ENCODE results near the gene ZNF750. TPM values are rescaled to one million over a fixed set of nuclear protein-coding genes. Genes with fewer than 3 reads are reported as not detected.

ZNF750 gene
- total and polyA plus RNA-seq, 2 of the 13 experiments (the other 11 are each of a cell fraction or from before 2014, with no cell fraction given), result not detected

GRCh38 chr17:82826956-82827355 lies 12.9 kb downstream of the ZNF750 start:
- WGBS (ENCODE audit: low lambda C conversion rate), result 96% methylated on average over 7 of the region's 7 CpGs

More at GRCh38 chr17:82826956-82827355, 12.9 kb downstream of the ZNF750 start:
- DNase-seq (ENCODE audit: low spot score) (no peak), ATAC-seq (no peak), FAIRE-seq (no peak)
- Histone ChIP-seq H3K9ac (ENCODE audit: insufficient read depth, low read depth, low read length) (no peak overlapping the region), H3K27me3 (ENCODE audit: control insufficient read depth in 1 of 2, insufficient read depth in 2 of 2, low read length in 2 of 2) (no peaks in the 10 kb centered on the region), H3K79me2 (ENCODE audit: insufficient read depth, low read length) (no peaks in the 10 kb centered on the region), H3K9me3 (ENCODE audit: low read length) (no peaks in the 10 kb centered on the region), H3K27ac (ENCODE audit: extremely low read length, insufficient read depth, low read length) (no peak overlapping the region), H3K4me1 (ENCODE audit: insufficient read depth, low read length) (peaks cover 13% of the 10 kb centered on the region), H3K4me3 (replicated peaks in 1 of 3; ENCODE audit: insufficient read depth in 1 of 3, low read depth in 2 of 3, low read length in 3 of 3) (no peak overlapping the region), H4K20me1 (ENCODE audit: insufficient read depth, low read length) (no peaks in the 10 kb centered on the region), H3K4me2 (ENCODE audit: low read depth, low read length) (no peak overlapping the region), H3K36me3 (replicated peaks in 1 of 2; ENCODE audit: control insufficient read depth in 1 of 2, insufficient read depth in 2 of 2, low read length in 2 of 2) (peaks cover 7 to 30% of the 10 kb centered on the region in 2 experiments; a peak in 4 of 5 replicates), H2AFZ (ENCODE audit: low read length) (no peak overlapping the region)
- in situ Hi-C loops (cut with HindIII; ENCODE audit: extremely low pct_ligation_motif_present, low pct_unique_long_range_greater_than_20kb) (no loop called here), intact Hi-C loops (cut with micrococcal nuclease; ENCODE audit: unreplicated experiment) (no loop called here)
- no TSS peak for BruUV-seq (replicated peaks)
- ChIA-PET CTCF (ENCODE audit: low intra/inter-chr PET ratio, low total read pairs) (no interaction called here), POLR2A (no interaction called here)
- TF ChIP-seq HNRNPH1 (optimal IDR thresholded peaks at IDR 0.05; ENCODE audit: low read depth, low read length) (no peak), ATF1 (CRISPR knock-in tag; IDR thresholded peaks at IDR 0.05) (no peak), TFDP1 (CRISPR knock-in tag; IDR thresholded peaks at IDR 0.05; ENCODE audit: borderline replicate concordance) (no peak), ZNF709 (CRISPR knock-in tag; IDR thresholded peaks at IDR 0.05) (no peak), NR3C1 (CRISPR knock-in tag; IDR thresholded peaks at IDR 0.05) (no peak), ZNF362 (CRISPR knock-in tag; IDR thresholded peaks at IDR 0.05; ENCODE audit: borderline replicate concordance) (no peak), ZNF3 (CRISPR knock-in tag; IDR thresholded peaks at IDR 0.05) (no peak), ETV5 (CRISPR knock-in tag; IDR thresholded peaks at IDR 0.05; ENCODE audit: borderline replicate concordance) (no peak), ZNF776 (CRISPR knock-in tag; IDR thresholded peaks at IDR 0.05) (no peak), NFRKB (IDR thresholded peaks at IDR 0.05) (no peak), ZNF543 (CRISPR knock-in tag; IDR thresholded peaks at IDR 0.05) (no peak), PCBP1 (IDR thresholded peaks at IDR 0.05; ENCODE audit: borderline replicate concordance, low read depth, low read length) (no peak), ZNF746 (CRISPR knock-in tag; IDR thresholded peaks at IDR 0.05) (no peak), TSC22D2 (CRISPR knock-in tag; IDR thresholded peaks at IDR 0.05; ENCODE audit: borderline replicate concordance) (no peak)
